GM21576 (cell line): ENCODE results near the gene MROH9.

ENCODE experiments used
- ATAC-seq: cut with Tn5 transposase; IDR thresholded peaks from one replicate; pipeline ENCODE4 v1.9.1; 2021; ENCODE audit warnings: mild to moderate bottlenecking, moderate library complexity; ENCODE audit not compliant: unreplicated experiment

MROH9 gene

DNA sequence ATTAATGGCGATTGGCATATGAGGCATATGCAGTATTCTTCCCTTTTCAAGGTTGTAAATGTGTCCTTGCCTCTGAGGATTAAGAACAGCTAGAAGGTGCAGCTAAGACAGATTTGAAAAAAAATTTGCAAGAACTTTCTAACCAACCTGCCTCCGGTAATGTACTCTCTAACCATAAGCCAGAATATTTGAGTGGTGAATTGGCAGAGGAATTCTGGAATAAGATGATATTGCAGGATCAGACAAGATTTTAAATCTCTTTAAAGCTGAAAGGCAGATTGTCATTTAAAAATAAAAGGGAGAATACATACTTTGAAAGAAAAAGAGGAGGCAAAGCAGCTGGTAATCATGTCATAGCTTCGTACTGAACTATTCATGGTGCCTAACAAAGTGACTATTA, 29.2 kb downstream of the MROH9 start:
- ATAC-seq = no peak

DNA sequence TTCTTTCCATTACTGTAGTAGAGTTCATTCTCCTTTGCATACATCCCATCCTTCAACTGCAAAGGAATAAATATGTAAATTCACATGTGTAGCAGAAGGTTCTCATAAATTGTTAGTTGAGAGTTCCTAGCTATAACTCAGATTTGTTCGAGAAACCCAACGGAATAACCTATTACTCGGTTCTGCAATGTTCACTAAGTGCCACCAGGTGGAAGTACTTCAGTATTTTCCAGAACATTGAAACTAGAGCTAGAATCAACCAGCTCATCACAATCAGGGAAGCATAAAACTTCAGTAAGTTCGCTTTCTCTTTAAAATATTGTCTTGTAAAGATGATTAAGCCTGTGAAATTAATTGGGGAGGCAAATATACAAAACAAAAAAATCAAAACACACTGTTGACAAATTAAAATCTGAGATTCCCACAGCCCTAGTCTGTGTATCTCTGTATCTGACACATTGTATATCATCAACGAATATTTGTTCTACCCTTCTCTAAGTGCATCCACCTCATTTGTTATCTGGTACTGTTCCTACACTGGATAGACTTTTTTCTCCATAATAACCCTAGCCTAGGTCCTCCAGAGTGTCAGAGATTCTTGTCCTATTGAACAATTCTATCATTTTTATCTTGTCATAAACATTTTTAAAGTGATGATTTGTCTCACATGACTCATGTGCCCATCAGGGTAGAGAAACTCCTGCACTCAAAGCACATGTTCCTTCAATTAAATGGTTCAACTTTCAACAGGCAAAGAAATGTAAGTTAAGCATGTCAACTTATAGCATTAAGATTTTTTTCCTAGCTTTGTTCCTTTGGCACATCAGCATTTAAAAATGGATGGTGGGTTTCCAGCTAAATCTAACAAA, 31.9 kb downstream of the MROH9 start:
- peak; percentile 72 for ATAC-seq

- ATAC-seq = no peak
These were observed 34.9 kb downstream of the MROH9 start for GRCh38 chr1:170970256-170970655.

GRCh38 chr1:170978371-170978910, 43.1 kb downstream of the MROH9 start:
- no peak for ATAC-seq

DNA sequence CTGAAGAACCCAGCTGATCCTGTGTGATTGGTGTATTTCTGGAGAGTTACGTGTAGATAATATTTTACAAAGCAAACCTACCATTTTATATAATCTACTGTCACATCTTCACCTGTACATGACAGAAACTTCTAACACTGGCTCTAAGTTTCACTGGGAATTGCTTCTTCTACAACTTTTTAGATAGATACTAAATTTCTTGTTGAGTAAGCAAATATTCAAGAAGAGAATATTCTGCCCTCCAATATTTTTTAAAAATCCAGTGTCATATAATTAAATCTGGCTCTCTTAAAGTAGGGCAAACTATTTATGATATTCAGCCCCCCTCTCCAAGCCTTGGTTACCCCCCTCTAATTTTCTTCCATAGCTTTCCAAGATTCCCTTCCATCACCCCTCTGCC, 50.1 kb downstream of the MROH9 start:
- no peak for ATAC-seq

GRCh38 chr1:170986901-170987300, 51.6 kb downstream of the MROH9 start:
- ATAC-seq = no peak

DNA sequence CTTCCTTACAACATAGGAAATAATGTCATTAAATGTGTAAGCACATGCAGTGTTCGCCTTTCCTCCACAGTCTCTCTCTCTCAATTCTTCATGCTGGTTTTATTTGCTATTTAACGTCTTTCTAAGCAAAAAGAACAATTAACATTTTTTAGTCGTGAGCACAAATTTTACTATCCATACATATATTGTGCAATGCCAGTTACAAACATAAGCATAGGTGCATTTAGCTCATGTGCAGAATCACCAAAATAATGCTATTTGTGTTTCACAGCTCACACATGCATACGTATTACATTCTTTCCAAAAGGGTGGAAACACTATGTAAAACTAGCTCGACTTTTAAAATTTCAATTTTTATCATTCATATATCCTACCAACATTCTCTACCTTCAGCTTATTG, 52.1 kb downstream of the MROH9 start:
- no peak for ATAC-seq

GRCh38 chr1:170993151-170993550, 57.8 kb downstream of the MROH9 start:
- no peak for ATAC-seq

- ATAC-seq = no peak
These were observed 58.4 kb downstream of the MROH9 start for GRCh38 chr1:170993717-170994116.

- no peak for ATAC-seq
These were observed 79.5 kb downstream of the MROH9 start for GRCh38 chr1:171014880-171015279.

DNA sequence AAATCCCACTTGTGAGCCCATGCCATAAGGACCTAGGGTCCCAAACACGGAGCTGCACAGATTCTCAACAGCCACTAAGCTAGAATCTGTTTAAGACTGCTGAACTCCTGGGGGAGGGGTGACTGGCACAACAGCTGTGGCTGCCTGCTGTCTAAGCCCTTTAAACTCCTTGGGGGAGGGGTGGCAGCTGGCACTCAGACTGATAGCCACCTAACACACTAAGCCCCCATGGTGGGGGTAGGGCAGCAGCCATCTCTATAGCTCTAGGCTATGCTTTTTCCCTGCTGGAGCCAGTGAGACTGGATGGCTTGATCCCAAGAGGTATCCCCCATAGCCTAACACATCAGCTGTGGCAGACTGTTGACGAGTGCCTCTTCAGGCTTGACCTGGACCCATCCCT, 82.1 kb downstream of the MROH9 start:
- ATAC-seq = no peak

GRCh38 chr1:171019971-171020370, 84.6 kb downstream of the MROH9 start:
- ATAC-seq = no peak

- no peak for ATAC-seq
These were observed 97.7 kb downstream of the MROH9 start for GRCh38 chr1:171032822-171033702.

GRCh38 chr1:171037626-171038025, 102.3 kb downstream of the MROH9 start:
- ATAC-seq = no peak

DNA sequence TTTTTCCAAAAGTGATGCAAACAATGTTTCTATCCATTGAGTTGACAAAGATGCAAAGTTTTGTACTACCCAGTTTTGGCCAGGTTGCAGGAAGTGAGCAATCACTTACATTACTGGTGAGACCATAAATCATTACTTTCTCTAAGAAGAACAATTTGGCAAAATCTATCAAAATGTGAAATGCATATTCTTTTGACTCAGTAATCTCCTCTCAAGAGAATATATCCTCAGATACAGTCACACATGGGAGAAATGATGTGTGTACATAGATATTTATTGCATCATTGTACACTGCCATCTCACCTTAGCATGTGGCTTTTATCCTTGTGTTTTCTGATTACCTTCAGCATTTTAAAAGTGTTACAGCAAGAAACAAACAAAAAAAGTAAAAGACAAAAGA, 103.0 kb downstream of the MROH9 start:
- no peak for ATAC-seq

DNA sequence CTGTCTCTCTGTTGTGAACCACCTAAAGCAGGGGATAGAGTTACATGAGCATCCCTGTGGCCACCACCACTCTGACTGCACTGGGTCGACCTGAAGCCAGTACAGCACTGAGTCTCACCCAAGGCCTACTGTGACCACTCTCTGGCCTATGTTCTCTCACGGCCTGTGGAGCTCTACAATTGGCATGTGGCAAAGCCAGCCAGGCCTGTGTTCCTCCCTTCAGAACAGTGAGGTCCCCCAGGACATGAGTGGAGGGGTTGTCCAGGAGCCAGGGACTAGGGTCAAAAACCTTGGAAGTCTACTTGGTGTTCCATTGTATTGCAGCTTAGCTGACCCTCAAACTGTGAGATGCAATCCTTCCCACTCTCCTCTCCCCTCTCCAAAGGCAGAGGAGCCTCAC, 112.7 kb downstream of the MROH9 start:
- ATAC-seq = no peak

DNA sequence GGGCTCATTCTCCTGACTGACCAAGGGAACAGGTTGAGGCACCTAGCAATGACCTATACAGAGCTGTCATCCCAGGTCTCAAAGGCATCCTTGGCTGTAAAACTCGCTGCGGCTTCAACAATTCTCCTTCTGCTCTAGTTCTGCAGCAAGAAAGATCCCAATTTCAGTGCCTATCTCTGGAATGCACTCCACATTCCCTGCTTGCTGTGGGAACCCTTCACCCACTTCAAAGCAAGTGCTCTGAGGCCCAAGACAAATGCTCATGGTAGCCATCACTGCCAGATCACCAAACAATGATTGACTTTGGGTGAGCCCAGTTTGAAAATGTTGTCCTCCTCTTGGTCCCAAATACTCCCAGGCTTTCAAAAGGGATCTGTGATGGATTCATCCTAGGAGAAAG, 117.6 kb downstream of the MROH9 start:
- ATAC-seq = no peak

DNA sequence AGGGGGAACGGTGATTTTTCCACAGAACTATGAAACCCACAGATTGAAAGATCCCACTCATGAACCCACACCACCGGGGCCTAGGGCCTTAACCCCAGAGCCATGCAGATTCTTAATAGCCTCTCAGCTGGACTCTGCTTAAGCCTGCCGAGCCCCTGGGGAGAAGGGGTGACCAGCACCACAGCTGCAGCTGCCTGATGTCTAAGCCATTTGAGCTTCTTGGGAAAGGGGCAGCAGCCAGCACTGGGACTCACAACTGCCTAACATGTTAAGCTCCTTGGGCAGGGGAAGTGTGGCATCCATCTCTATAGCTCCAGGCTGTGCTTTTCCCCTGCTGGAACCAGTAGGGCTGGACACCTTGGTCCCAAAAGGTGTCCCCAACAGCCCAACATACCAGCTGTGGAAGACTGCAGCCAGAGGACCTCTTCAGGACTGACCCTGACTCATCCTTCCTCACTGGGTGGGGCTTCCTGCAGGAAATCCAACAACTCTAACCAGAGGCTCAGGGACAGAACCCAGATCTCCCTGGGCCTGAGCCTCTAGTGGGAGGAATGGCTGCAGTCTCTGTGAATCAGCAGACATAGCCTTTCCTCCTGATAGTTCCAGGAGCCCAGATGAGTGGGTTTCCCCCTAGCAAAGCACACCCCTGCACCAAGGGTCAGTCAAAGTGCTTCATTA, 120.8 kb downstream of the MROH9 start:
- ATAC-seq = no peak

GRCh38 chr1:171061425-171062143, 126.2 kb downstream of the MROH9 start:
- ATAC-seq = no peak

- ATAC-seq = no peak
These were observed 127.6 kb downstream of the MROH9 start for GRCh38 chr1:171062902-171063301.
